22Rv1 (cell line): ENCODE data around the gene XRCC4.

Experiments used
- CTCF ChIP-seq: fragments of 450-650 bp; IDR thresholded peaks from 2 replicates; pipeline ENCODE4 v1.5.1; 2017; ENCODE audit warnings: mild to moderate bottlenecking
- ZFX ChIP-seq: fragments of 450-650 bp; IDR thresholded peaks from 2 replicates; pipeline ENCODE4 v1.6.1; 2017; ENCODE audit warnings: antibody characterized with exemption, borderline replicate concordance

- TF ChIP-seq CTCF (no peak), ZFX (no peak)
These were observed 275.9 kb downstream of the XRCC4 start for GRCh38 chr5:83353231-83353630.
